BE2C (cell line): Measurements from ENCODE around the gene LINC00632.
A peak's percentile ranks its signal among the peaks of the same experiment; 100 is the strongest.

Experiments
- DNase-seq: peaks from one replicate; pipeline ENCODE4 v3.0.0-alpha.2; 2020
- H3K27me3 ChIP-seq: fragments of 250-450 bp; sonication (Bioruptor Pico); 2 replicates; pipeline ENCODE4 v1.5.1; 2020; ENCODE audit warnings: mild to moderate bottlenecking
- H3K36me3 ChIP-seq: fragments of 250-450 bp; sonication (Bioruptor Pico); 2 replicates; pipeline ENCODE4 v1.5.1; 2020; ENCODE audit warnings: mild to moderate bottlenecking
- H3K4me1 ChIP-seq: fragments of 250-450 bp; sonication (Bioruptor Pico); 2 replicates; pipeline ENCODE4 v1.5.1; 2020
- H3K4me3 ChIP-seq: 2 replicates; pipeline ENCODE4 v1.5.1; 2011; ENCODE audit warnings: low read depth, low read length
- H3K9me3 ChIP-seq: fragments of 250-450 bp; sonication (Bioruptor Pico); 2 replicates; pipeline ENCODE4 v1.5.1; 2020
- CTCF ChIP-seq: IDR thresholded peaks from 2 replicates; pipeline ENCODE4 v1.5.1; 2012; ENCODE audit warnings: mild to moderate bottlenecking, low read depth, low read length

Gene LINC00632

GRCh38 chrX:140715787-140716186, 6.2 kb downstream of the LINC00632 start:
- no peak for TF ChIP-seq CTCF
- no peaks in the 10 kb centered on the region for H3K9me3 ChIP-seq
- no peak overlapping the region for H3K4me3 ChIP-seq
- no peaks in the 10 kb centered on the region; the same call in 1 of the 2 replicates for H3K4me1 ChIP-seq
- no peak for DNase-seq
- no peaks in the 10 kb centered on the region for H3K27me3 ChIP-seq
- H3K36me3 ChIP-seq = peaks cover 18% of the 10 kb centered on the region; the same call in 1 of the 2 replicates

GRCh38 chrX:140723121-140723715, 13.7 kb downstream of the LINC00632 start:
- Histone ChIP-seq H3K4me3 (no peak overlapping the region), H3K27me3 (no peaks in the 10 kb centered on the region), H3K36me3 (peaks cover 30% of the 10 kb centered on the region), H3K4me1 (no peaks in the 10 kb centered on the region), H3K9me3 (no peaks in the 10 kb centered on the region)
- no peak for DNase-seq
- TF ChIP-seq CTCF = no peak

- no peaks in the 10 kb centered on the region for H3K4me1 ChIP-seq
- H3K4me3 ChIP-seq = no peak overlapping the region
- peaks cover 30% of the 10 kb centered on the region for H3K36me3 ChIP-seq
- no peak for TF ChIP-seq CTCF
- H3K27me3 ChIP-seq = no peaks in the 10 kb centered on the region
- no peaks in the 10 kb centered on the region for H3K9me3 ChIP-seq
- no peak for DNase-seq
Observed at GRCh38 chrX:140724309-140724708, 14.8 kb downstream of the LINC00632 start.

GRCh38 chrX:140724736-140725135, 15.2 kb downstream of the LINC00632 start:
- DNase-seq = no peak
- Histone ChIP-seq H3K36me3 (peaks cover 30% of the 10 kb centered on the region), H3K27me3 (no peaks in the 10 kb centered on the region), H3K4me1 (no peaks in the 10 kb centered on the region), H3K9me3 (no peaks in the 10 kb centered on the region), H3K4me3 (no peak overlapping the region)
- TF ChIP-seq CTCF = no peak

GRCh38 chrX:140725500-140725899, 15.9 kb downstream of the LINC00632 start:
- peaks cover 33% of the 10 kb centered on the region for H3K36me3 ChIP-seq
- H3K4me3 ChIP-seq = no peak overlapping the region
- no peak for TF ChIP-seq CTCF
- no peak for DNase-seq
- H3K27me3 ChIP-seq = no peaks in the 10 kb centered on the region
- no peaks in the 10 kb centered on the region for H3K9me3 ChIP-seq
- no peaks in the 10 kb centered on the region for H3K4me1 ChIP-seq

- Histone ChIP-seq H3K4me1 (no peaks in the 10 kb centered on the region), H3K36me3 (peaks cover 4% of the 10 kb centered on the region), H3K9me3 (no peaks in the 10 kb centered on the region), H3K4me3 (no peak overlapping the region), H3K27me3 (no peaks in the 10 kb centered on the region)
- DNase-seq = peak; percentile 26
- peak; percentile 76 for TF ChIP-seq CTCF
Observed at GRCh38 chrX:140733766-140734342, 24.3 kb downstream of the LINC00632 start.
